B cell (primary cell): Measurements from ENCODE around the gene TEX54.

Experiments
- EZH2 ChIP-seq: IDR thresholded peaks from 2 replicates; pipeline ENCODE4 v1.6.1; 2012; ENCODE audit warnings: borderline replicate concordance, low read depth, mild to moderate bottlenecking, moderate library complexity, low read length; ENCODE audit not compliant: insufficient read depth, poor library complexity, severe bottlenecking
- TF ChIP-seq, protein P1 (sequence below): fragments of 200-600 bp; IDR thresholded peaks from one replicate; pipeline ENCODE4 v1.8.0; 2022; ENCODE audit warnings: antibody characterized with exemption, mild to moderate bottlenecking

DNA sequence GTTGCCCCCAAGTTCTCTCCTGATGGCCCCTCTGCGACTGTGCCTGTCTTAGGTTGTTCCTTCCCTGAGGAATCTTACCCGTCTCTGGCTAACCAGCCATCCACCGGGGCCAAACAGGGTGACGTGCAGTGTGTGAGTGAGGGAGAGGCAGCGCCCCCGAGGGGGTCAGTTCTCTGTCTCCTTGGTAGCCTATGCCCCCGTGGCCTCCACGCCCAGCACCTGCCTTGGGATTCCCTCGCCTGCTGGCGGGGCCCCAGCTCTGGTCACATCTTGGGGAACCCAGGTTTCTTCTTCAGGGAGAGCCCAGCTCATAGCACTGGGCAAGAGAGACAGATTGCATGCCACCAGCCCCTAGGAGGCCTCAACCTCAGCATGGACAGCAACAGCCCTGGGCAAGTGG is 33.2 kb downstream of the TEX54 start:
- TF ChIP-seq, protein P1, sequence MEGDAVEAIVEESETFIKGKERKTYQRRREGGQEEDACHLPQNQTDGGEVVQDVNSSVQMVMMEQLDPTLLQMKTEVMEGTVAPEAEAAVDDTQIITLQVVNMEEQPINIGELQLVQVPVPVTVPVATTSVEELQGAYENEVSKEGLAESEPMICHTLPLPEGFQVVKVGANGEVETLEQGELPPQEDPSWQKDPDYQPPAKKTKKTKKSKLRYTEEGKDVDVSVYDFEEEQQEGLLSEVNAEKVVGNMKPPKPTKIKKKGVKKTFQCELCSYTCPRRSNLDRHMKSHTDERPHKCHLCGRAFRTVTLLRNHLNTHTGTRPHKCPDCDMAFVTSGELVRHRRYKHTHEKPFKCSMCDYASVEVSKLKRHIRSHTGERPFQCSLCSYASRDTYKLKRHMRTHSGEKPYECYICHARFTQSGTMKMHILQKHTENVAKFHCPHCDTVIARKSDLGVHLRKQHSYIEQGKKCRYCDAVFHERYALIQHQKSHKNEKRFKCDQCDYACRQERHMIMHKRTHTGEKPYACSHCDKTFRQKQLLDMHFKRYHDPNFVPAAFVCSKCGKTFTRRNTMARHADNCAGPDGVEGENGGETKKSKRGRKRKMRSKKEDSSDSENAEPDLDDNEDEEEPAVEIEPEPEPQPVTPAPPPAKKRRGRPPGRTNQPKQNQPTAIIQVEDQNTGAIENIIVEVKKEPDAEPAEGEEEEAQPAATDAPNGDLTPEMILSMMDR, result no peak
- no peak for TF ChIP-seq EZH2
